Measurements from ENCODE around the gene MON1B.
A peak's percentile ranks its signal among the peaks of the same experiment; 100 is the strongest.
"Not testable (repeated sequence)": the region's sequence is repeated elsewhere in the genome, so short reads cannot be mapped to it uniquely, and the experiment has no call there.

The MON1B gene

GRCh38 chr16:77197747-77198146, 6.8 kb downstream of the MON1B start:
- DNase-seq (ENCODE audit: low read depth in 2 of 2) = no peak

GRCh38 chr16:77199211-77199610, 8.2 kb downstream of the MON1B start, which contains the start of gene SYCE1L:
Gene SYCE1L, plus strand, starts transcription at chr16:77199408. Its CDS starts 44 bp downstream, at chr16:77199452.
- DNase-seq (ENCODE audit: low read depth in 2 of 2) = no peak

GRCh38 chr16:77206533-77206932, 15.5 kb downstream of the MON1B start:
- no peak for DNase-seq (ENCODE audit: low read depth in 2 of 2)

DNA sequence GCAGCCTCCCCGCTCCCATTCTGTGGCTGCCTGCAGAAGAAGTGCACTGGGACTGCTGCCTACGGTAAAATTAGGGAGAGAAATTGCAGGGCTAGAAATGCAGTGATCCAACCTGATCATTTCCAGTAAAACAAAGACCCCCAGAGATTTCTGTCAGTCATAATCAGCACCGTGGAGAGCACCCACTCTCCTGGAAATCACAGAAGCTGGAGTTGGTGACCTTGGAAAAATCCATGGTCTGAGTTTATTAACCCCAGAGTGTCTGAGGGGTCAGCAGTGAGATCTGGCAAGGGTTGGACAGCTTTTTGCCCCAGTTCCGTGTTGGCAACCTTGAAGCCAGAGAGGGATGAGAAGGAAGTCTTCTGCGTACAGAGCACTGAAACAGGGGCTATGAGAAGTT, 16.0 kb downstream of the MON1B start:
- no peak for DNase-seq (ENCODE audit: low read depth in 2 of 2)

DNA sequence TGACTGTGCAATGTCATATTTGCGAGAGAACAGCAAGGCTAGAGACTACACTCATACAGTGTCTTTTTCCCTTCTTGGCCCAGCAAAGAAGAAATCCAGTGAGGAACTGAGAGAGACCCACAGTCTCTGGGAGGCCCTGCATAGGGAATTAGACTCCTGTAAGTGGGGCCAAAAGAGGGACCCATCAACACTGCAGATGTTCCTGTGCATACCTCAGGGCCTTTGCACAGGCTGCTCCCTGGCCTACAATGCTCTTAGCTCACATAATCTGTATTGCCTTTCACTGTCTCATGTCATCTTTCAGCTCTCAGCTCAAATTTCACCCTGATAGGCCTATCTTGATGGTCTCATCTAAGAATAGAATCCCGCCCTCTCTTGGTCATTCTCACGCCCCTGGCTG, 17.4 kb downstream of the MON1B start:
- DNase-seq (ENCODE audit: low read depth in 2 of 2) = no peak

DNA sequence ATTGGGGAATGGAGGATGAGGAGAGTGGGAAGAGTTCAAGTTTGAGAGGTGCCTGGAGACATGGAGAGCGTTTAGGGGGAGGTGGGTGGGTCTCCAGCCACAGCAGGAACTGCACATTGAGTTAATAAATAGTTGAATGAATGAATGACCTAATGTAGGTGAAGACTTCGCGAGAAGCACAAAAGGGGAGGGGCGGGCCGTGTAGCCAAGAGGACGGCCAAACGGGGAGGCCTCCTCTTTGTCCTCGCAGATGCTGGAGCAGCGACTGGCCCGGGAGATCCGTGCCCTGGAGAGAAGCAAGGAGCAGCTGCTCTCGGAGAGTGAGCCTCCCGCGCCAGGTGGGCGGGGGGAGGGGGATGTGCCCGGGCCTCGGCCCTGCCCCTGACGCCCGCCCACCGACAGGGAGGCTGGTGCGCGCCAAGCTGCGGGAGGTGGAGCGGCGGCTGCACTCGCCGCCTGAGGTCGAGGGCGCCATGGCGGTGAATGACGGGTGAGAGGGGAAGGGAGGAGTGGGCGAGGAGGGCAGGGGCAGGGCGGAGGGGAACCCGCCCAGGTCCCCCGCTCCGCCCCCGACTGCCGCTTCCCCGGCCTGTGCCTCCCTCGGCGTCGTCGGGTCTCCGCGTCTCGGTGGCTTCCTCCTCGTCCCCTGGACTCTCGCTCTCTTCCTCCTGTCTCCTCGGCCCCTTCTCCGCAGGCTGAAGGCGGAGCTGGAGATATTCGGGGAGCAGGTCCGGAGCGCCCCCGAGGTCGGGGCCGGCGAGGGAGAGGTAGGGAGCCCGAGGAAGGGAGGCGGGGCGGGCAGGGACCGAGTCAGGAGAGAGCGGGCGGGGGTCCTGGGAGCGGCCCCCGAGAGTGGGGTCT, 21.1 kb downstream of the MON1B start:
- DNase-seq (ENCODE audit: low read depth in 2 of 2) = peak; percentile 60 to 69

- peak; percentile 40 to 41 for DNase-seq (ENCODE audit: low read depth in 2 of 2)
Observed at GRCh38 chr16:77212741-77213541, 22.0 kb downstream of the MON1B start.

GRCh38 chr16:77213542-77214106, 22.6 kb downstream of the MON1B start:
- DNase-seq (ENCODE audit: low read depth in 2 of 2) = no peak

GRCh38 chr16:77214411-77215138, 23.6 kb downstream of the MON1B start:
- no peak for DNase-seq (ENCODE audit: low read depth in 2 of 2)

GRCh38 chr16:77219437-77219836, 28.4 kb downstream of the MON1B start:
- no peak for DNase-seq (ENCODE audit: low read depth in 2 of 2)

GRCh38 chr16:77220427-77220826, 29.4 kb downstream of the MON1B start:
- DNase-seq (ENCODE audit: low read depth in 2 of 2) = no peak

GRCh38 chr16:77221482-77221881, 30.5 kb downstream of the MON1B start:
- DNase-seq (ENCODE audit: low read depth in 2 of 2) = no peak

GRCh38 chr16:77223184-77223583, 32.2 kb downstream of the MON1B start:
- no peak for DNase-seq (ENCODE audit: low read depth in 2 of 2)

GRCh38 chr16:77225182-77225581, 34.2 kb downstream of the MON1B start:
- DNase-seq (ENCODE audit: low read depth in 2 of 2) = no peak

DNA sequence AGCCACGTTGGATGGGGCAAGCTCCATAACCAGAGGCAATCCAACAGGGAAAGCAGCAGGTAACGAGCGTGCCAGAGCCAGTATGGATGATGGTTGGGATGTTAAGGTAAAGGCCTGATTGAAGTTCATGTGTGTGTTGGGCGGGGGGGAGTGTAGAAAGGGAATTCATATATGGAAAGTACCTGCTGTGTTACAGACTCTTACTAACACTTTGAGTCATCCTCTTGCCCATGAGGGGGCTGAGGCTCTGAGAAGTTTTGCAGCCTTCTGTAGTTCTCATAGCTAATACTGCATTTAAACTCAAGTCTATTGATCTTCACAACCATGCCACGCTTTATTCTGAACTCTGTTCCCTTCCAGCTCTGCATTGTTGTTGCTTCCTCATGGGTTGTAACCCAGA, 36.8 kb downstream of the MON1B start:
- no peak for DNase-seq (ENCODE audit: low read depth in 2 of 2)

DNA sequence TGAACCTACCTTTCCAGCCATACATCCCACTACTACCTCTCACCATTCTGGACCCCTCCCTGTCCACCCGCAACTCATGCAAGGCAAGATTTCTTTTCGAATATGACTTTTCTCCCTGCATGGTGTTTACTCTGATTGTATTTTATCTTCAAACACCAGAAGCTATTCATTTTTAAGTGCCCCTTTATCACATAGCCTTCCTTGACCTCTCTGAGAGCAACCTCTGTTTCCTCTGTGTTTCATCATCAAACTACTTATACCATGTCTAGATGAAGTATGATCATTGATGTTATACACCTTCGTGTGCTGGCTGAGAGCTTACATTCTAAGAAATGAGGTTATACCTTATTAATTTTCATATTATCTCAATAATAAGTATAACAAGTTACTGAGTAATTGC, 40.1 kb downstream of the MON1B start:
- DNase-seq (ENCODE audit: low read depth in 2 of 2) = no peak

GRCh38 chr16:77233799-77234519, 43.0 kb downstream of the MON1B start:
- DNase-seq (ENCODE audit: low read depth in 2 of 2) = no peak

- DNase-seq (ENCODE audit: low read depth in 2 of 2) = no peak
Observed at GRCh38 chr16:77234611-77235010, 43.6 kb downstream of the MON1B start.

DNA sequence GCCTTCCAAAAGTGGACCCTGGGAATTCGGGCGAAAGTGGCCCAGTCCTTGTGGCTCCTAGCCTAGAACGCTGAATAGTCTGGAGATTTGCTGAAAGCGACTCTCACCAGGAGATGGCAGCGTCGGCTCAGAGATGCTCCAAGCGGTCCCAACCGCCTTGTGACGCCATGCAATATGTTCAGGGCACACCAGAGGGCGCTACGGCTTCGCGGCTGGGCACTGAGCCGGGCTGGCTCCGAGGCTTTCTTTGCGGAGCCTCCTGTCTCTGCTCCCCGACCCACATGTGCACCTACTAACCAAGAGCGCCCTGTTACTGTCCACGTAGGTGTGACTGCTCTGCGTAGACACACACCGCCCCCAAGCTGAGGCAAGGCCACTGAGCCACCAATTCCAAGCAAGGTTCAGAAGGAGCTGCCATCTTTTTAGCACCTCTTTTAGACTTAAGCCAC, 45.1 kb downstream of the MON1B start:
- DNase-seq (ENCODE audit: low read depth in 2 of 2) = peak; percentile 62 to 72

- no peak for DNase-seq (ENCODE audit: low read depth in 2 of 2)
Observed at GRCh38 chr16:77238593-77238992, 47.6 kb downstream of the MON1B start.

DNA sequence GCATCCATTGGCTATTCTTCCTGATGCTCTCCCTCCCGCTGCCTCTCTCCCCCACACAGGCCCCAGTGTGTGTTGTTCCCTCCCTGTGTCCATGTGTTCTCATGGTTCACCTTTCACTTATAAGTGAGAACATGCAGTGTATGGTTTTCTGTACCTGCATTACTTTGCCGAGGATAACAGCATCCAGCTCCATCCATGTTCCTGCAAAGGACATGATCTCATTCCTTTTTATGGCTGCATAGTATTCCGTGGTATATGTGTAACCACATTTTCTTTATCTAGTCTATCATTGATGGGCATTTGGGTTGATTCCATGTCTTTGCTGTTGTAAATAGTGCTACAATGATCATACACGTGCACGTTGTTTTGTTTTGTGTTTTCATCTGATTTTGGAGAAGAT, 51.5 kb downstream of the MON1B start:
- not testable (repeated sequence) for DNase-seq (ENCODE audit: low read depth in 2 of 2)
